ENCODE data around the gene ZRANB3. TPM values are rescaled to one million over a fixed set of nuclear protein-coding genes. Genes with fewer than 3 reads are reported as not detected.

ZRANB3 gene
- total RNA-seq (10 to 100 TPM in 1 of 2 experiments, 1 to 10 TPM in 1; 9.1 to 10.3 TPM), polyA plus RNA-seq (2.5 TPM)

DNA sequence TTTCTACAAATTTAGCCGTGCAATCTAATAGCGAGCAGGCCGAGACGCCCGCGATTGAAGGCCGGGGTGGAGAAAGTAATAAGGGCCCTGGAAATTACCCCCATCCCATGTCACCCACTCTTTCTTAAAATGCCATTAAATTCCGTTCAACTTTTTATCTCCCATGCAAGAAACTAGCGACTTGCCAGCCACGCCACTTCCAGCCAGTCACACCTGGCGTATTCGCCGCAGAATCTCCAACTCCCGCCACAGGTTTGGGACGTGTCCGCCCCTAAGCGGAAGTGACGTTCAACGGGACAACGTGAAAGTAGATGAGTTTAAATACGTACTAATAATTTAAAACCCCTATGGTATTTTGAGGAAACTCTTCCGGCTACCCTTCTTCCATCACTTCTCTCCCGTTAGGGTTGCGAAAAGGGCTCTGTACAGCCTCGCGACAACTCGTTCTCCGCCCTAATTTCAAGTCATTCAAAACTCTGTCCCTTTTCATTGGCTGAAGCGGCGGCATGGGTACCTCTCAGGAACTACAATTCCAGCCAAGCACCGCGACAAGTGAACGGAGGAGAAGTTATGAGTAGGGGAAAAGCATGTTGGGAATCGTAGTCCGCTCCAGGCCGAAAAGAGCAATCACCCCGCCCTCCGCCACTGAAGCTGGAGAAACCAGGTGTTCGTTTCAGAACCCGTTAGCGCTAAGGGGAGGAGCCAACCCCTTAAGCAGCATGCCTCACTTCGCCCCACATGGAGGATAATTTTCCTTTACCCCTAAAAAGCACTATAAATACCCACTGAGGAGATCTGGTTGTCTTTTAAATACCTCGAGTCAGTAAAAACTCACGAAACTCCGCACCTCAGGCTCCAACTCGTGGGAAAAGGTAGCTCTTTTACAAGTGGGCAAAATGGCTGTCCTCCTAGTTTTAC, at the start of gene ZRANB3:
Gene ZRANB3 (minus strand): TSS at position 906 of the 918 bp plus-strand sequence.
- peaks cover 18 to 31% (median 31%) of the 10 kb centered on the region in 3 donors for H3K4me1 Mint-ChIP-seq
- no peaks in the 10 kb centered on the region for H3K36me3 ChIP-seq (ENCODE audit: insufficient read depth, low read length)
- no peaks in the 10 kb centered on the region for H3K9me3 Mint-ChIP-seq
- H3K4me1 ChIP-seq (ENCODE audit: insufficient read depth, low read length), result peaks cover 7% of the 10 kb centered on the region
- CTCF ChIA-PET, result interaction anchor here (1.1 to 1.8 kb wide), 3 partner anchors 214 to 613 kb away, joined by 3 to 8 read pairs (median 3); no protein-coding TSS in a partner anchor
- H3K27ac Mint-ChIP-seq, result peak within 1 kb of the TSS in 6 of 8 donors; percentile 36 to 92 (median 75)
- H3K4me3 ChIP-seq (ENCODE audit: low read length), result peak within 1 kb of the TSS; percentile 98
- H3K4me3 Mint-ChIP-seq, result no peak within 1 kb of the TSS
- POLR2A ChIA-PET, result interaction anchor here (0.5 to 1.4 kb wide), 10 partner anchors 8 to 613 kb away, joined by 3 to 15 read pairs (median 4); partner anchors contain the start of gene CCNT2
- H3K36me3 Mint-ChIP-seq, result peaks cover 0 to 3% (median 0%) of the 10 kb centered on the region in 3 donors
- no peaks in the 10 kb centered on the region for H3K27me3 Mint-ChIP-seq
- H3K27ac ChIP-seq (ENCODE audit: low read depth, low read length), result peak within 1 kb of the TSS; percentile 97
- peak; percentile 90 to 97 (median 96) for DNase-seq
- H3K9me3 ChIP-seq (ENCODE audit: low read length), result no peaks in the 10 kb centered on the region
- no peaks in the 10 kb centered on the region for H3K27me3 ChIP-seq (ENCODE audit: insufficient read depth, low read length, poor library complexity, severe bottlenecking)

DNA sequence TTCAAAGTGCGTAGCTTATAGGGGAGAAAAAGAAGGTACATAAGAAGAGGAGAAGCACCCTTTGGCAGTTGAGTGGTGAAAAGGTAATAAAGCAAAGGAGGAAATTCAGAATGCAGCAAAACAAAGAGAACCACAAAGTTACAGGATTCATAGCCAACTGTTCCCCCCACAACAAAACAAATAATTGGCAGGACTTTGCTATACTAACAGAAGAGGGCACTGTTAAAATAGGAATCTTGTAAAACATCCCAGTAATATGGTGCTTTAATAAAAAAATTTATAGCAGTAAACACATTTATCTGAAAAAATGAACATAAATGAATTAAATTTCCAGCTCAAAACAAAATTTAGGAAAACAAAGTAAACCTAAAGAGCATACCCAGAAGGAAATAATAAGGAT, 42.6 kb upstream of the ZRANB3 start:
- POLR2A ChIA-PET, result no interaction called here
- Histone ChIP-seq H3K4me1 (ENCODE audit: insufficient read depth, low read length) (no peaks in the 10 kb centered on the region), H3K4me3 (ENCODE audit: low read length) (no peak overlapping the region), H3K27ac (ENCODE audit: low read depth, low read length) (no peak overlapping the region), H3K36me3 (ENCODE audit: insufficient read depth, low read length) (no peaks in the 10 kb centered on the region), H3K9me3 (ENCODE audit: low read length) (no peaks in the 10 kb centered on the region), H3K27me3 (ENCODE audit: insufficient read depth, low read length, poor library complexity, severe bottlenecking) (no peaks in the 10 kb centered on the region)
- Mint-ChIP-seq H3K27ac (no peak overlapping the region), H3K4me1 (peaks cover 0 to 3% (median 0%) of the 10 kb centered on the region in 3 donors), H3K27me3 (no peaks in the 10 kb centered on the region), H3K36me3 (peaks cover 4 to 29% (median 4%) of the 10 kb centered on the region in 3 donors), H3K9me3 (no peaks in the 10 kb centered on the region), H3K4me3 (no peak overlapping the region)
- CTCF ChIA-PET, result interaction anchor here (1.1 to 1.8 kb wide), 3 partner anchors 136 to 569 kb away, joined by 3 to 5 read pairs (median 4); no protein-coding TSS in a partner anchor
- DNase-seq, result no peak

DNA sequence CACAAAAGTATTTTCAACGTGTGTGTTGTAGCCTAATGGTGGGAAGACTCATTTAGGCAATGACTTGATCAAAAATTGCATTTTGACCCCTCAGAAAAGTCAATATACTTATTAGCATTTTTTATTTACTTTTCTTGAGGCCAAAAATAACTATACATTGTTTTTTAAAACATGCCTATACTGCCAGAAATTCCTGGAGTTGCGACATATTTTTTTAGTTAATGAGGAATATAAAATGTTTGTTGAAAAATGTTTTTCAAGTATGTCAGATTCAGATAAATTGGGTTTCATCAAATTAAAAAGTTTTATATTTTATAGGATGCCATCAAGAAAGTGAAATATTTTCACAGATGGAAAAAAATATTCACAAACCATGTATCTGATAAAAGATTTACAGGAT, 39.9 kb upstream of the ZRANB3 start:
- CTCF ChIA-PET, result no interaction called here
- H3K27ac ChIP-seq (ENCODE audit: low read depth, low read length), result no peak overlapping the region
- Mint-ChIP-seq H3K4me3 (no peak overlapping the region), H3K27me3 (no peaks in the 10 kb centered on the region), H3K36me3 (peaks cover 4 to 36% (median 6%) of the 10 kb centered on the region in 3 donors), H3K27ac (peak overlapping the region in 1 of 8 donors; percentile 54), H3K4me1 (peaks cover 0 to 2% (median 0%) of the 10 kb centered on the region in 3 donors), H3K9me3 (no peaks in the 10 kb centered on the region)
- H3K4me3 ChIP-seq (ENCODE audit: low read length), result no peak overlapping the region
- POLR2A ChIA-PET, result no interaction called here
- H3K4me1 ChIP-seq (ENCODE audit: insufficient read depth, low read length), result no peaks in the 10 kb centered on the region
- H3K9me3 ChIP-seq (ENCODE audit: low read length), result no peaks in the 10 kb centered on the region
- no peaks in the 10 kb centered on the region for H3K27me3 ChIP-seq (ENCODE audit: insufficient read depth, low read length, poor library complexity, severe bottlenecking)
- no peak for DNase-seq
- H3K36me3 ChIP-seq (ENCODE audit: insufficient read depth, low read length), result peaks cover 5% of the 10 kb centered on the region

DNA sequence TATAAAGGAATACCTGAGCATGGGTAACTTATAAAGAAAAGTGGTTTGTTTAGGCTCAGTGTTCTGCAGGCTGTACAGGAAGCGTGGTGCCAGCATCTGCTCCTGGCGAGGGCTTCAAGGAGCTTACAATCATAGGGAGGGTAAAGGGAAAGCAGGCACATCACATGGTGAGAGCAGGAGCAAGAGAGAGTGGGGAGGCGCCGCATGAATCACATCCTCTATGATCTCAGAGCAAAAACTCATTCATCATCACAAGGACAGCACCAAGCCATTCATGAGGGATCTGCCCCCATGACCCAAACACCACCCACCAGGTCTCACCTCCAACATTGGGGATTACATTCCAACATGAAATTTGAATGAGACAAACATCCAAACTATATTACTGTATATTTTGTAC, 32.8 kb upstream of the ZRANB3 start:
- no peaks in the 10 kb centered on the region for H3K27me3 Mint-ChIP-seq
- no peak overlapping the region for H3K27ac ChIP-seq (ENCODE audit: low read depth, low read length)
- no peak overlapping the region for H3K4me3 ChIP-seq (ENCODE audit: low read length)
- peaks cover 5% of the 10 kb centered on the region for H3K36me3 ChIP-seq (ENCODE audit: insufficient read depth, low read length)
- no peak for DNase-seq
- H3K9me3 Mint-ChIP-seq, result no peaks in the 10 kb centered on the region
- H3K27me3 ChIP-seq (ENCODE audit: insufficient read depth, low read length, poor library complexity, severe bottlenecking), result no peaks in the 10 kb centered on the region
- H3K9me3 ChIP-seq (ENCODE audit: low read length), result no peaks in the 10 kb centered on the region
- H3K4me3 Mint-ChIP-seq, result no peak overlapping the region
- ChIA-PET POLR2A (no interaction called here), CTCF (no interaction called here)
- peaks cover 6 to 19% (median 14%) of the 10 kb centered on the region in 3 donors for H3K4me1 Mint-ChIP-seq
- peaks cover 0 to 23% (median 5%) of the 10 kb centered on the region in 3 donors for H3K36me3 Mint-ChIP-seq
- H3K4me1 ChIP-seq (ENCODE audit: insufficient read depth, low read length), result no peaks in the 10 kb centered on the region
- H3K27ac Mint-ChIP-seq, result no peak overlapping the region

DNA sequence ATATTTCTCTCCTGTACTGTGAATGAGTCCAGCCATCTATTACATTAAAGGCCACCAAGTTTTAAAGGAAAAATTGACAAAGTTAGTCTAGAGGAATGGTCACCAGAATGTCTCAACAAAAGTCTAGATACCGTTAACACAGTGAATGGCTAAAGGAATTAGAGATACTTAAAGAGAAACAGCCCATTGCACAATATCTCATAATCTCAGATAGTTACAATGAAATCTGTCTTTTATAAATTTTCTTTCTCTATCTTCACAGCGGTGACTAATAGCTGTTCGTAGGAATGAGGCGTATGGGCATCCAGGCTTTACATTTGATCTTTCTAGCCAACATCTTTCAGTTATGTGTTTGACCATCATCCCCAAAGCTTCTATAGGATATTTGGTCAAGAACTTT, 30.9 kb upstream of the ZRANB3 start:
- H3K4me1 ChIP-seq (ENCODE audit: insufficient read depth, low read length), result no peaks in the 10 kb centered on the region
- H3K9me3 Mint-ChIP-seq, result no peaks in the 10 kb centered on the region
- H3K9me3 ChIP-seq (ENCODE audit: low read length), result no peaks in the 10 kb centered on the region
- H3K4me1 Mint-ChIP-seq, result peaks cover 12 to 31% (median 21%) of the 10 kb centered on the region in 3 donors
- H3K27me3 ChIP-seq (ENCODE audit: insufficient read depth, low read length, poor library complexity, severe bottlenecking), result no peaks in the 10 kb centered on the region
- no peak for DNase-seq
- ChIA-PET CTCF (no interaction called here), POLR2A (no interaction called here)
- H3K4me3 Mint-ChIP-seq, result no peak overlapping the region
- H3K4me3 ChIP-seq (ENCODE audit: low read length), result no peak overlapping the region
- H3K27ac Mint-ChIP-seq, result no peak overlapping the region
- H3K27ac ChIP-seq (ENCODE audit: low read depth, low read length), result no peak overlapping the region
- peaks cover 0 to 19% (median 3%) of the 10 kb centered on the region in 3 donors for H3K36me3 Mint-ChIP-seq
- H3K27me3 Mint-ChIP-seq, result no peaks in the 10 kb centered on the region
- peaks cover 5% of the 10 kb centered on the region for H3K36me3 ChIP-seq (ENCODE audit: insufficient read depth, low read length)

DNA sequence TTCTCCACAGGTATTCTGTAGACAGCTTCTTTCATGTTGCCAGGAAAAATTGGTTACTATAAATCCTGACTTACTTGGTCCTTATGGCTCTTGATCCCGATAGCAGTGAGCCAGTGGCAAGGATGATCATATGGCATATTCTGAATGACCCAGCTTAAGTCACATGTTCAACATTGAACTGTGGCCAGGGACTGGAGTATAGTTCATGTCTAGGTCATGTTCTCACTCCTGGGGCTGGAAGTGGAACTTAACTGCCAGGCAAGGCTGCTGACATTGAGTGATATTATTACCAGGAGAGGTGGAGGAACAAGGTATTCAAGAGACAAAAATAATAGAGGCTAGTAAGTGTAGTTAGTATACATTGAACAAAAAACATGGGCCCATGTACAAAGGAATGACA, 26.5 kb upstream of the ZRANB3 start:
- Histone ChIP-seq H3K27me3 (ENCODE audit: insufficient read depth, low read length, poor library complexity, severe bottlenecking) (no peaks in the 10 kb centered on the region), H3K27ac (ENCODE audit: low read depth, low read length) (no peak overlapping the region), H3K4me1 (ENCODE audit: insufficient read depth, low read length) (no peaks in the 10 kb centered on the region), H3K4me3 (ENCODE audit: low read length) (no peak overlapping the region), H3K36me3 (ENCODE audit: insufficient read depth, low read length) (no peaks in the 10 kb centered on the region), H3K9me3 (ENCODE audit: low read length) (no peaks in the 10 kb centered on the region)
- DNase-seq, result no peak
- Mint-ChIP-seq H3K36me3 (peaks cover 0 to 9% (median 5%) of the 10 kb centered on the region in 3 donors), H3K27me3 (no peaks in the 10 kb centered on the region), H3K27ac (peak overlapping the region in 1 of 8 donors; percentile 52), H3K9me3 (no peaks in the 10 kb centered on the region), H3K4me1 (peaks cover 19 to 45% (median 27%) of the 10 kb centered on the region in 3 donors), H3K4me3 (no peak overlapping the region)
- CTCF ChIA-PET, result no interaction called here
- POLR2A ChIA-PET, result no interaction called here

DNA sequence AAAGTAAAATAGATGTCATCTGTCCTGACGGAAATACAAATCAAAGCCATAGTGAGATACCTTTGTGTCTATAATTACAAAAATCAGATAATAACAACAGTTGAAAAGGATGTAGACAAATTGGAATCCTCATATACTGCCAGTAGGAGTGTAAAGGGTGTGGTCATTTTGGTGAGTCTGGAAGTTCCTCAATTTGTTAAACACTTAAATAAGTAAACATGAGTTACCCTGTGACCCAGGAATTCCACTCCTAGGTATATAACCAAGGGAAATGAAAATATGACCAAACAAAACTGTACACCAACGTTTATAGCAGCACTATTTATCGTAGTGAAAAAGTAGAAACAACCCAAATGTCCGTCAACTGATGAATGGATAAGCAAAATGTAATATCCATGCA, 24.3 kb upstream of the ZRANB3 start:
- Mint-ChIP-seq H3K4me3 (no peak overlapping the region), H3K27ac (peak overlapping the region in 1 of 8 donors; percentile 46), H3K36me3 (peaks cover 0 to 6% (median 5%) of the 10 kb centered on the region in 3 donors), H3K4me1 (peaks cover 24 to 48% (median 32%) of the 10 kb centered on the region in 3 donors), H3K27me3 (no peaks in the 10 kb centered on the region), H3K9me3 (no peaks in the 10 kb centered on the region)
- Histone ChIP-seq H3K27me3 (ENCODE audit: insufficient read depth, low read length, poor library complexity, severe bottlenecking) (no peaks in the 10 kb centered on the region), H3K4me1 (ENCODE audit: insufficient read depth, low read length) (no peaks in the 10 kb centered on the region), H3K27ac (ENCODE audit: low read depth, low read length) (no peak overlapping the region), H3K4me3 (ENCODE audit: low read length) (no peak overlapping the region), H3K9me3 (ENCODE audit: low read length) (no peaks in the 10 kb centered on the region), H3K36me3 (ENCODE audit: insufficient read depth, low read length) (no peaks in the 10 kb centered on the region)
- POLR2A ChIA-PET, result interaction anchor here (0.6 kb wide), 1 partner anchor 503 kb away, joined by 5 read pairs; the partner anchor contains the start of gene RAB3GAP1
- DNase-seq, result no peak
- CTCF ChIA-PET, result no interaction called here

DNA sequence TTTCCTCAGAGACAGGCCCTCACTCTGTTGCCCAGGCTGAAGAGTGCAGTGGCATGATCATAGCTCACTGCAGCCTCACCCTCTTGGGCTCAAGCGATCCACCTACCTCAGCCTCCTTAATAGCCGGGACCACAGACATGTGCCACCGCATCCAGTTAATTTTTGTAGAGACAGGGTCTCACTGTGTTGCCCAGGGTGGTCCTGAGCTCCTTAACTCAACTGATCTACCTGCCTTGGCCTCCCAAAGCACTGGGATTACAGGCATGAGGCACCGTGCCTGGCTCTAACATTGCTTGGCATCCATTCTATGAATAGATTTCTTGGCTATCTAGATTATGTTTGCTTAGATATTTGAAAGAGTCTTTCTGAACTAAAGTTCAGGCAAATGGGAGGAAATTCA, 21.9 kb upstream of the ZRANB3 start:
- Mint-ChIP-seq H3K36me3 (peaks cover 0 to 3% (median 2%) of the 10 kb centered on the region in 3 donors), H3K9me3 (no peaks in the 10 kb centered on the region), H3K27ac (no peak overlapping the region), H3K4me1 (peaks cover 21 to 39% (median 29%) of the 10 kb centered on the region in 3 donors), H3K4me3 (no peak overlapping the region), H3K27me3 (no peaks in the 10 kb centered on the region)
- POLR2A ChIA-PET, result no interaction called here
- H3K27me3 ChIP-seq (ENCODE audit: insufficient read depth, low read length, poor library complexity, severe bottlenecking), result no peaks in the 10 kb centered on the region
- no peak overlapping the region for H3K4me3 ChIP-seq (ENCODE audit: low read length)
- DNase-seq, result no peak
- H3K27ac ChIP-seq (ENCODE audit: low read depth, low read length), result no peak overlapping the region
- CTCF ChIA-PET, result no interaction called here
- no peaks in the 10 kb centered on the region for H3K4me1 ChIP-seq (ENCODE audit: insufficient read depth, low read length)
- no peaks in the 10 kb centered on the region for H3K36me3 ChIP-seq (ENCODE audit: insufficient read depth, low read length)
- H3K9me3 ChIP-seq (ENCODE audit: low read length), result no peaks in the 10 kb centered on the region

Measured in CD8-positive, alpha-beta memory T cell (primary cell).